HUES64 (cell line): ENCODE results near the gene FAM3C.

Experiments used
- H3K27ac ChIP-seq: 2 replicates; pipeline ENCODE4 v1.7.0; 2013; ENCODE audit warnings: low read depth, low read length, inconsistent platforms
- H3K27me3 ChIP-seq: 2 replicates; pipeline ENCODE4 v1.6.1; 2013; ENCODE audit warnings: mild to moderate bottlenecking, low read length; ENCODE audit not compliant: insufficient read depth
- H3K36me3 ChIP-seq: 2 replicates; pipeline ENCODE4 v1.6.1; 2013; ENCODE audit warnings: mild to moderate bottlenecking, low read length; ENCODE audit not compliant: insufficient read depth
- H3K4me1 ChIP-seq: 2 replicates; pipeline ENCODE4 v1.6.1; 2013; ENCODE audit warnings: mild to moderate bottlenecking, low read length, moderate library complexity; ENCODE audit not compliant: insufficient read depth
- H3K4me3 ChIP-seq: 2 replicates; pipeline ENCODE4 v1.5.1; 2013; ENCODE audit warnings: mild to moderate bottlenecking, low read length, moderate library complexity
- H3K9ac ChIP-seq: 2 replicates; pipeline ENCODE4 v1.6.1; 2013; ENCODE audit warnings: mild to moderate bottlenecking, low read depth, low read length
- H3K9me3 ChIP-seq: 2 replicates; pipeline ENCODE4 v1.6.1; 2013; ENCODE audit warnings: low read depth, low read length; ENCODE audit not compliant: insufficient read depth
- WGBS: fragments of 150-250, 120-280 bp; methylation state at CpG from one replicate; pipeline ENCODE4 v1.1.7; 2013; ENCODE audit warnings: missing lambda C conversion rate; 5-methylcytosine and 5-hydroxymethylcytosine counted together

FAM3C gene

DNA sequence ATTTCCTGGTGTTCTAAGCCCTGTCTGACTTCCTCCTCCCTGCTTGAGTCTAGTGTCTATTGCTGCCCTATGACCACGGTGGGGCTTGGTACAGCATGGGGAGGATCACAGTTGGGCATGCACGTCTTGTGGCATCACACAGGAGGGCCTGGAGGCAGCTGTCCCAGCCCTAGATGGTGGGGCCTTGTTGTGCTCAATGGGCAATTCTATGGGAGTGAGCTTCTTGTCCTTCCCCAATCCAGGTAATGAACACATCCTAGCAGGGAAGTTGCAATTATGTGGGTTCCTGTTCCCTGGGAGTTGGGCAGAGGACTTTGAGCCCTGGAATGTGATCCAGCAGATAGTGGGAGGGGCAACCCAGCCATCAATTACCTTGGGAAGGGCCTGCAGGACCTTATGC, 10.8 kb upstream of the FAM3C start:
- H3K4me1 ChIP-seq, result no peaks in the 10 kb centered on the region
- 91% methylated on average over 2 of the region's 2 CpGs for WGBS
- H3K4me3 ChIP-seq, result no peak overlapping the region
- no peak overlapping the region for H3K9ac ChIP-seq
- no peaks in the 10 kb centered on the region for H3K36me3 ChIP-seq
- no peaks in the 10 kb centered on the region for H3K27me3 ChIP-seq
- no peaks in the 10 kb centered on the region for H3K9me3 ChIP-seq
- H3K27ac ChIP-seq, result no peak overlapping the region

DNA sequence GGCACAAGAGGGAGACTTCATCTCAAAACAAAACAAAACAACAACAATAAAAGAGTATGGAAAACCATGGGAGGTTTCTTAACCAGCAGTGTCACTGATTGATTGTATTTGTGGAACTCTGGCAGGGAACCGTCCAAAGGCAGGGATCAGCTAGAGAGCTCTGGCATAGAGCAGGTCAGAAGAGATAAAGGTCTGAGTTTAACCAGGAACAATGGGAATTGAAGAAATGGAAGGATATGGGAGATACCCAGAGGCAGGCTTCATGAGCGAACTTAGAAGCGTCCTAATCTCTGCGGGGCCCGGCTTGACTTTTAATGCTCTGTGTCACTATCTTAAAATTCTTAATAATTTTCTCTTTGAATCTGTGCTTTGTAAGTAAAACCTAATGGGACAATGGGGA, 10.4 kb upstream of the FAM3C start:
- no peak overlapping the region for H3K4me3 ChIP-seq
- no peaks in the 10 kb centered on the region for H3K4me1 ChIP-seq
- no peaks in the 10 kb centered on the region for H3K36me3 ChIP-seq
- H3K9ac ChIP-seq, result no peak overlapping the region
- WGBS, result 93% methylated on average over 5 of the region's 5 CpGs
- H3K27ac ChIP-seq, result no peak overlapping the region
- H3K27me3 ChIP-seq, result no peaks in the 10 kb centered on the region
- H3K9me3 ChIP-seq, result no peaks in the 10 kb centered on the region

DNA sequence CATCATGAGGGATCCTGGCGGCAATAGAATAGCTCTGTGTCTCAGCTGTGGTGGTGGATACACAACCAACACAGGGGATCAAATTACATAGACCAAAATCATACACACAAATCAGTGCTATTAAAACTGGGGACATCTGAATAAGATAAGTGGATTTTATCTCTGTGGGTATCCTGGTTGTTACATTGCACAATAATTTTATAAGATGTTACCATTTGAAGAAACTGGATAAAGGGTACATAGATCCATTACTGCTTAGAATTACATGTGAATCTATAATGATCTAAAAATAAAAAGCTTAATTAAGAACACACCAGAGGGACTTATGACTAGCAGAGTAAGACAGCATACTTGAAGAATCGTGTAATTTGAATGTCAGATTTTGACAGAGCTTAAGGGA, 8.2 kb upstream of the FAM3C start:
- Histone ChIP-seq H3K27ac (no peak overlapping the region), H3K4me3 (no peak overlapping the region), H3K9ac (no peak overlapping the region), H3K4me1 (no peaks in the 10 kb centered on the region), H3K9me3 (no peaks in the 10 kb centered on the region), H3K36me3 (no peaks in the 10 kb centered on the region), H3K27me3 (no peaks in the 10 kb centered on the region)
- WGBS, result 89% methylated on average over 2 of the region's 2 CpGs

DNA sequence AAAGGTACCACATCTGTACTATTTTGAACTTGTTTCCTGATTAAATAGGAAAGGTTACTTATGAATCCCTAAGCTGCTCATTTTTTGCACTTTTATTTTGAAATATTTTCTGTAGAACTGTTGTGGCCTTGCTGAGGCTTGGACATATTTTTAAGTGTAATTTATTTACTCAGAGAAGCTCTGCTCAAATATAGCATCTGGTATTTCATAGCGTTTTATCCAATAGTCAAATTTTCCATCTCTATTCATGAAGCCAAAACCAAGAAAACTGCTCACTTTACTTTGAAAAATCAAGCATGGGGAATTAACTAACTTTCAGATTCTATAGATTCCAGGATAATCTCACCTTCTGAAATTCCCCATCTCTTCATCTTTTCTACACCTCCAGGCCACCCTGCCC, 6.6 kb upstream of the FAM3C start:
- H3K27me3 ChIP-seq, result no peaks in the 10 kb centered on the region
- no peak overlapping the region for H3K4me3 ChIP-seq
- no peaks in the 10 kb centered on the region for H3K9me3 ChIP-seq
- 93% methylated on average over 1 of the region's 1 CpG for WGBS
- H3K4me1 ChIP-seq, result no peaks in the 10 kb centered on the region
- H3K9ac ChIP-seq, result no peak overlapping the region
- H3K36me3 ChIP-seq, result no peaks in the 10 kb centered on the region
- H3K27ac ChIP-seq, result no peak overlapping the region

DNA sequence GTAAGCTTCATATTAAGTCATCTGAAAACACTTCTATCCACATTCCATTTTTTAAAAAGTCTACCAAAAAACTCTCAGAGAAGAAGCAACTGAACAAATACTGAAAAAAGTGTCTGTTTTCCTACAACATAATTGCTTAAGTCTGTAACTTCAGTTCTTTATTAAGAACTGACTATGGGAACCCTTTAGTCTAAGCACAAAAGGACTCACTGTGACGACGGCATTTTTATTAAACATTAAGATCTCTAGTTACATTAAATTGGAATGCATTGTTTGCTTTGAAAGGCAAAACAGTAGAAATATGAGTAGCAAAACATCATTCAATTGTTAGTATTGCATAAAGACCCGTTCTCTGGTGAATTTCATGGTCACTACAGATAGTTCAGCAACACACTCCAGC, 5.8 kb upstream of the FAM3C start:
- Histone ChIP-seq H3K9ac (no peak overlapping the region), H3K27me3 (no peaks in the 10 kb centered on the region), H3K4me3 (no peak overlapping the region), H3K9me3 (no peaks in the 10 kb centered on the region), H3K36me3 (no peaks in the 10 kb centered on the region), H3K4me1 (no peaks in the 10 kb centered on the region), H3K27ac (no peak overlapping the region)
- WGBS, result 84% methylated on average over 3 of the region's 3 CpGs

DNA sequence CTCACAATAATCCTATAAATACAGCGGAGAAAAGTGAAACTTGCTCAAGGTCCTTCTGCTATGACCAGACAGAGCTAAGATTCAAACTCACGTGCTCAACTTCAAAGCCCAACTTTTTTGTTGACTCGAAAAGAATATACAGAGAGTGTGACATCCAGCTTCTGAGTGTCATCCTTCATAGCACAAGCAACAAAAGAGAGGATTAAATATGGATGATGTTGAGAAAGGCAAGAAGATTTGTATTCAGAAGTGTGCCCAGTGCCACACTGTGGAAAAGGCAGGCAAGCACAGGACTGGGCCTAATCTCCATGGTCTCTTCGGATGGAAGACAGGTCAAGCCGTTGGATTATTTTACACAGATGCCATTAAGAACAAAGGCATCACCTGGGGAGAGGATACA, 2.1 kb upstream of the FAM3C start:
- Histone ChIP-seq H3K9me3 (no peaks in the 10 kb centered on the region), H3K4me3 (no peak overlapping the region), H3K9ac (no peak overlapping the region), H3K36me3 (peaks cover 9% of the 10 kb centered on the region; the same call in 1 of the 2 replicates), H3K27me3 (no peaks in the 10 kb centered on the region), H3K4me1 (peaks cover 13% of the 10 kb centered on the region), H3K27ac (no peak overlapping the region)
- WGBS, result 91% methylated on average over 5 of the region's 5 CpGs

DNA sequence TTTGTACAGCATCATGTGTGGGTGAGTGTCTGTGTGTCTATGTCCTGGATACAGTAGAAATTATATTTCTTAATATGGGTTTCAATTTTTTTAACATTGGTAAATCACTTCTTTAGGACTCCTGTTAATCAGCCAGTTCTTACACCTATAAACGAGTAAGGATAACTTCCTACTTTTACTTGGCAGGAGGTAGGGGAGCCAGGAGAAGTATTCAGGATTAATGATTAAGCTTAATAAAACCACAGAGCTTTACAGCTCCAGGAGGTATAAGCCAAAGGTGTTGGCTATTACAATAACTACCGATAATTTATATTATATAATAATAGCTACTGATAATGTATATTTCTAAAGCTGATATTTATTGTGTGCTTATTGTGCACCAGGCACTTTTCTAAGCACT, 1.7 kb upstream of the FAM3C start:
- Histone ChIP-seq H3K27me3 (no peaks in the 10 kb centered on the region), H3K9ac (no peak overlapping the region)
- no CpG with 5 or more reads among the region's 2 CpGs for WGBS

DNA sequence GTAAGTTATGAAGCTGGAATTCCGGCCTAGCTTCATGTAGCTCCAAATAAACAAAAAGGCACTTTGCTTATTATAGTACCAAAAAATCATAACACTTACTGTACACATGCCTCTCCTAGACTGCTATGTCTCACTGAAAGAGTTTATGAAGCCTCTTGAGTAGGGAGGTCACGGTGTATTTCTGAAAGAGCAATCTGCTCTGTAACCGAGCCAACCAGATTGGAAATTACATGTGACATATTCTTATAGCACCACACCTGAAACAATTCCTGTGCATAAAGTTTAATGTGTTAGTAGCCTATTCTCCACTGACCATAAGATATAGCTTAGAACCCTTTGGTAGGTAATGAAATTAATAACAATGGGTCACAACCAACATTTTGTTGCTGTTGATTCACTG, 1.3 kb upstream of the FAM3C start:
- Histone ChIP-seq H3K4me3 (no peak overlapping the region), H3K4me1 (peaks cover 13% of the 10 kb centered on the region), H3K9ac (no peak overlapping the region), H3K27me3 (no peaks in the 10 kb centered on the region), H3K36me3 (peaks cover 15% of the 10 kb centered on the region; the same call in 1 of the 2 replicates), H3K9me3 (no peaks in the 10 kb centered on the region), H3K27ac (no peak overlapping the region)
- 95% methylated on average over 3 of the region's 3 CpGs for WGBS

More for the DNA sequence above, 1.7 kb upstream of the FAM3C start:
- Histone ChIP-seq H3K4me1 (peaks cover 13% of the 10 kb centered on the region), H3K36me3 (peaks cover 10% of the 10 kb centered on the region; the same call in 1 of the 2 replicates), H3K27ac (no peak overlapping the region), H3K9me3 (no peaks in the 10 kb centered on the region), H3K4me3 (no peak overlapping the region)

DNA sequence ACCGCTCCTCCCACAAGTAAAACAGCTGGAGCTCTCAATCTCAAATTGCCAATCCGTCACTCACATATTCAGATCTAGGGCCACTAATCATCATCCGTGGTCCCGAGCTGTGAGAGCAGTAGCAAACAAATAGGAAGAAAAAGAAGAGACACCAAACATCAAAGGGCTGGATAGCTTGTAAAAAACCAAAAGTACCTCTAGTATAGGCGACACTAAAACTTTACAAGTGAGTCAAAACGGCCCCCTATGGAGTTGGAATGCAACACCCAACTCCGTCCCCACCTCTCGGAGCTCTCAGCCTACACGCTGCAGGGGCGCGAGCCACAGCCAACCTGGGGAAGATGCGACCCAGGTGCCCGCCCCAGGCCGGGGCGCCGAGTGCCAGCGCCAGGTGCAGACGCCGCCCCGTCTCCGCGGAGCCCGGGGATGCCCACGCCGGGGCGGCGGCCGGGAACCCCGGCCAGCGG, 581 bp downstream of the FAM3C start:
- WGBS, result under 1% methylated on average over 29 of the region's 30 CpGs
- H3K27ac ChIP-seq, result peak overlapping the region; percentile 86
- H3K36me3 ChIP-seq, result peaks cover 17% of the 10 kb centered on the region; the same call in 1 of the 2 replicates
- H3K9ac ChIP-seq, result peak overlapping the region; percentile 93
- no peaks in the 10 kb centered on the region for H3K9me3 ChIP-seq
- H3K4me3 ChIP-seq, result peak overlapping the region; percentile 94
- no peaks in the 10 kb centered on the region for H3K27me3 ChIP-seq
- peaks cover 13% of the 10 kb centered on the region for H3K4me1 ChIP-seq

DNA sequence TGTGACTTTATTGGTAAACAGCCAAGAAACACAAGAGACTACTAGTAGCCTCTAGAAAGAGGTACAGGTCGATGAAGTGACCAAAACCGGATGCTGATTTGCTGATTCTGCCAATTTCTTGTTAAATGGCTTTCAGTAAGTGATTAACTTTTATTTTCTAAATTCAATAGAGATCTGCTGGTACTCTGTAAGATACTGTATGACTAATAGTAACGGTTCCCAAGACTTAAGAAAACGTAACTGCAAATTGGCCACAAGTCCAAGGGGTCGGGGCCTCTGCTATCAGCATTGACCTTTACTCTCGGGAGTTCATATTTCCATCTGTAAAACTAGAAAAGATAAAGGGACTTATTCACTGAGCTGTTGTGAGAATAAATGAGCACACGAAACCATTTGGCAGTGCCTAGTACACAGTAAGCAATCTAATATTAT, 1.4 kb downstream of the FAM3C start:
- H3K4me3 ChIP-seq, result peak overlapping the region; percentile 94
- no peaks in the 10 kb centered on the region for H3K9me3 ChIP-seq
- H3K27me3 ChIP-seq, result no peaks in the 10 kb centered on the region
- WGBS, result 88% methylated on average over 6 of the region's 7 CpGs
- no peak overlapping the region for H3K9ac ChIP-seq
- H3K4me1 ChIP-seq, result peaks cover 13% of the 10 kb centered on the region
- no peak overlapping the region for H3K27ac ChIP-seq
- peaks cover 17% of the 10 kb centered on the region; the same call in 1 of the 2 replicates for H3K36me3 ChIP-seq

DNA sequence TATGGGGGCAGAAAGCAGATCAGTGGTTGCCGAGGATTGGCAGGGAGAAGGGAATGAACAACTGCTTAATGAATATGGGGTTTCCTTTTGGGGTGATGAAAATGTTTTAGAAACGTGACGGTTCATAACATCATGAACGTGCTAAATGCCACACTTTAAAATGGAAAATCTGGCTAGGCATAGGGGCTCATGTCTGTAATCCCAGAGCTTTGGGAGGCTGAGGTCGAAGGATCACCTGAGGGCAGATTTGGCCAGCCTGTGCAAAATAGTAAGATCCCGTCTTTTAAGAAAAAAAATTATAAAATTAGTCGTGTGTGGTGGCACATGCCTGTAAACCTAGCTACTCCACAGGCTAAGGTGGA, 3.1 kb downstream of the FAM3C start:
- H3K4me1 ChIP-seq, result peaks cover 22% of the 10 kb centered on the region
- H3K9ac ChIP-seq, result no peak overlapping the region
- WGBS, result 98% methylated on average over 7 of the region's 7 CpGs

More for the DNA sequence above, 3.1 kb downstream of the FAM3C start:
- no peaks in the 10 kb centered on the region for H3K9me3 ChIP-seq
- H3K27ac ChIP-seq, result no peak overlapping the region
- H3K27me3 ChIP-seq, result no peaks in the 10 kb centered on the region
- H3K4me3 ChIP-seq, result no peak overlapping the region
- H3K36me3 ChIP-seq, result peaks cover 17% of the 10 kb centered on the region; the same call in 1 of the 2 replicates
